OCI-LY7 (cell line): Measurements from ENCODE around the gene AIFM1.
"Not testable (repeated sequence)": the region's sequence is repeated elsewhere in the genome, so short reads cannot be mapped to it uniquely, and the experiment has no call there.

Experiments used
- CTCF ChIP-seq: fragments of 200-600 bp; sonication (generic); conservative IDR thresholded peaks from 2 replicates; pipeline ENCODE4 v1.5.1; 2014; ENCODE audit warnings: mild to moderate bottlenecking, antibody characterized with exemption, low read length, moderate library complexity, mixed read lengths
- EZH2phosphoT487 ChIP-seq: fragments of 200-600 bp; sonication (generic); IDR thresholded peaks from 2 replicates; pipeline ENCODE4 v1.6.1; 2018; ENCODE audit warnings: low read depth, borderline replicate concordance, mild to moderate bottlenecking, mixed run types, antibody characterized with exemption, low read length, moderate library complexity, mixed read lengths

GRCh38 chrX:130115119-130115885, 50.3 kb downstream of the AIFM1 start:
- not testable (repeated sequence) for TF ChIP-seq CTCF, EZH2phosphoT487
